CD4-positive, alpha-beta T cell treated with Interleukin-2 at 100 ng/mL for 4 hours (primary cell): ENCODE data around the gene SCN1A.
"Not testable (repeated sequence)": the region's sequence is repeated elsewhere in the genome, so short reads cannot be mapped to it uniquely, and the experiment has no call there.

Experiments used
- DNase-seq: peaks from one replicate; pipeline ENCODE4 v3.0.0-alpha.2; 2020; ENCODE audit warnings: low spot score

Gene SCN1A

DNA sequence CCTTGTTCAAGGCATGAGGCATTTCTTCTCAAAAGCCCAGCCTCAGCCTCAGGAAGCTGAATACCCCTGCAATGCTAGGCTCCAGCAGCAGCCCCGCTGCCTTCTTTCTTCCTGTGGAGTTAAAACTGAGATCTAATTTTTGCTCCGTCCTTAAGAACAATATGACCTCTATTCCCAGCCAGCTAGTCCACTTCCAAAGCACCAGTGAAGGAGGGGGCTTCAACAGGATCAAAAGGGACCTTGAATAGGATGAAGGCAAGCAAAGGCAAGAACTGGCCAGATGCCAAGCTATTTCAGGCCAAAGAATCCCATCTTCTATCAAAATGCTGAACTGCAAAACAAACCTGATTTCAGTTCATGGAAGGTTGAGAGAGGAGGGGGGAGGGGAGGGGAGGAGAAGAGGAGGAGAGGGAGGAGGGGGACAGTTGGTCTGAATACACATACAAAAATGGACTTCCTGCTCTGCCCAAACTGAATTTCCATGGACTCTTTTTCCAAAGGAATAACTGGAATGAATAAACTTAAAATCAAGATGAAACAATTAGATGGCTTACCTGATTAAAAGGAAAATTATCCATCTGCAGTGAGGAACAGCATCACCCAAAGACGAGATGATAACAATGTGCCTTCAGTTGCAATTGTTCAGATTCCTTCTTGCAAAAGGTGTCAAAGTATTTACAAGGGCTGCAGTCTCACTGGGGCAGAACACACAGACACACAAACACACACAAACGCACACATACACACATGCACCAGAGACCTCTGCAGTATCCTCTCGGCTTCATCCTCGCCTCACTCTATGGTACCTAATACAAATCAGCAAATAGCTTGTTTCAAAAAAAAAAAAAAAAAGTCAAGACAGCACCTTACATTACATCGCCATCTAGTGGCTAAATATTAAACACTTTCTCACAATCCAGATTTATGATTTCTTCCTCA lies at the start of gene SCN1A:
Gene SCN1A, minus strand, starts transcription at position 804 of the 939 bp plus-strand sequence. CDS start 54,399 bp downstream, outside the sequence.
- DNase-seq, result peak; percentile 40

DNA sequence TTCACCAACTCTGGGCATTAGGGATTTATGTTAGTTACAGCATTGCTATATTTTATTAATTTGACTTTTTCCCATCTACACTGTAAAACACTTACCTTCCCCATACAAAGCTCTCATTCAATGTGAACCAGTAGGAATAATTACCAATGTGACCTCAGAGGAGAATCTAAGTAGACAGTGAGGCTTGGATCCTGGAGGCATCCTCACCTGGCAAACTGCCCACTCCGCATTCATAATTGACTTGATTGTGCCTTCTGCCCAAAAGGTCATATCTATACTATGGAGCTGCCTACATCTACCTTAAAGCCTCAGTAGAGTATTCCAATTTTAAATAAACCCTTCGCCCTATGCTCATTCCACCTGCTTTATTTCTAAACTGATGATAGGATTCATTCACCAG lies 45.4 kb upstream of the SCN1A start:
- DNase-seq, result no peak

DNA sequence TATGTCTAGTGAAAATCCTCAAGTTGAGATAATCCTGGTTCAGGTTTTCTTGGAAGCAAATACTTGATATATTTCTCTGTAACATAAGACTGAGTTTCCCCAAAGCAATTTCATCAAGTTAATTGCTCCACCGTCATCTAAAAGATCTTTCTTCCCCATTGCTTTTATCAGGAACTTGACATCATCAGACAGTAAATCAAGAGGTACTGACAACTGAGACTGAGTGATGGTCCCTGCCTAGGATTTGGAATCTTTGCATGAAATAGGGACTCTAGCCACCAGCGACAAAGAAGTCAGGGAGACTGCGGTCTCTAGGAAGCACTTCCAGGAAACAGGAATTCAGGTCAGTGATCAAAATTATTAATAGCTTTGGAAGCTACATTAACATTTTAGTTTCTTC lies 43.4 kb upstream of the SCN1A start:
- no peak for DNase-seq

DNA sequence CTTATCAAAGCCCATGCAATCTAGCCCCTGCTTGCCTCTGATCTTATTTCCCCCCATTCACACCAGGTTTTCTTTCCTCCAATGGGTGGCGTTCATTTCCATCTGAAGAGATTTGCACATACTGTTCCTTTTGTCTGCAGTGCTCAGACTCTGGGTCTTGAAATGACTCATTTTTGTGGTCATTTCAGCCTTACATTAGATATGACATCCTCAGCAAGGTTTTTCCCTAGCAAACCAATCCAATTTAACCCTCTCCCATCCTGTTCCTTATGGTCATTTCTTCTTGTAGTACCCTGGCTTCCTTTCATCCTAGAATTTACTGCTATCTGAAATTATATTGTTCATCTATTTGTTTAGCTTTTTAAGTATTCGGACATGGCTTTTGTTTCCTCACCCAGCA lies 42.5 kb upstream of the SCN1A start:
- no peak for DNase-seq

DNA sequence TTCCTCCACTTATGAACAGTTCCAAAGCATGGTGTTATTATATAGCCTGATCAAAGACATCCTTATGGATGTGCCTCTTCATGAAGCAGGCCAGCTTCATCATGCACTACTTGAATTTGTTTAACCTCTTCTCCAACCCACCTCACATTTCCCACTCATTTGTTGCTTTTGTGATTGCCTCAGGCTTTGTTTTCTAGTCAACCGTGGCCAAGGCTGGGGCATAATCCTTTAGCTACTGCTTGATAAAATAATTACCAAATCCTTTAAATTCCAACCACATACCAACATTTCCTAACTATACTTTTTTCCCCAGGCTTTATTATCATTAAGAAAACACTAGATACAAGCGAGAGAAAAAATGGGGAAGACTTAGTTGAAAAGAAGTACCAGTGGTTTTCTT lies 39.6 kb upstream of the SCN1A start:
- no peak for DNase-seq

DNA sequence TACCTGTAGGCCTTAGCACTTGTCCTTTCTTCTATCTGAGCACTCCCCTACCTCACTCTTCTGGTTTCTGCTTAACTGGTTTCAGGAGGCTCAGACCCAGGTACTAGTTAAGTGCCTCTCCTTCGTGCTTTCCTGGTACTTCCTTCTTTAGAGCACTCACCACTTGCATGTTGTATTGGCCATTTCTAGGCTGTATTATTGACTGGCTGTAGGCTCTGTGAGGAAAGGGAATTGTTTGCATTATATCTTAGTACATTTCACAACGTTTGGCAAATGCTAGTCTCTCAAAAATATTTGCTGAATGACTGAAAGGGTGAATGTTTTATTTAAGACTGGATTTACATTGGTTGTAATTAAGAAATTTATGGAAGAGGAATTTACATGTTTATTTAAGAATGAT lies 36.0 kb upstream of the SCN1A start:
- DNase-seq, result no peak

DNA sequence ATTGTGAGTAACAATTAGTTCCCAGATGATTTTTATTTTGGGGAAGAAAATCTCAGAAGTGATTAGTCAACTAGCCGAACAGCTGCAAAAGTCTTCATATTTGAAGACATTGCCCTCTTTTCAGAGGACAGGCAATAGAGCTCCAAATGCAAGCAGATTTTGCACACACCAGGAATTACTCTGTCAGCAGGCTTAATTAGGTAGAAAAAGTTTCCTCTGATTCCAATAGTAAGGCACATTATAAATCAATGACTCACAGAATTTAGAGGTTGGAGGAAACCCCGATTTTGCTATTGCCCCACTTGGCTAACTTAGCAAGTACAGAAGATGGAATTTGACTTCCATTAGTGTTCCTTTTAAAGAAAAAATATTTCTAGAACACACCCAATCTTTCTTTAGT lies 30.7 kb upstream of the SCN1A start:
- no peak for DNase-seq

DNA sequence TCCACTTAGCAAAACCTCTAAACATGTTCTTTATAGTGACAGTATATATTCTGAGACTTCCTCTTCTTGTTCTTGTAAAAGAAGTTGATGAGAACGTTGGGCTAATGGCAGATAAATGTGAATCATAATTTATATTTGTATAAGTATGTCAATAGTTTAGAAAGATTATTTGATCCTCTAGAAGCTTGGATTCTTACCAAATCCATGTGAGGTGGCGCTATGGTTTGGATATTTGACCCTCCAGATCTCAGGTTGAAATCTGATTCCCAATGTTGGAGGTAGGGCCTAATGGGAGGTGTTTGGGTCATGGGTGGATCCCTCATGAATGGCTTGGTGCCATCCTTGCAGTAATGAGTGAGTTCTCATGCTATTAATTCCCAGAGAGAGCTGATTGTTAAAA lies 29.8 kb upstream of the SCN1A start:
- no peak for DNase-seq

DNA sequence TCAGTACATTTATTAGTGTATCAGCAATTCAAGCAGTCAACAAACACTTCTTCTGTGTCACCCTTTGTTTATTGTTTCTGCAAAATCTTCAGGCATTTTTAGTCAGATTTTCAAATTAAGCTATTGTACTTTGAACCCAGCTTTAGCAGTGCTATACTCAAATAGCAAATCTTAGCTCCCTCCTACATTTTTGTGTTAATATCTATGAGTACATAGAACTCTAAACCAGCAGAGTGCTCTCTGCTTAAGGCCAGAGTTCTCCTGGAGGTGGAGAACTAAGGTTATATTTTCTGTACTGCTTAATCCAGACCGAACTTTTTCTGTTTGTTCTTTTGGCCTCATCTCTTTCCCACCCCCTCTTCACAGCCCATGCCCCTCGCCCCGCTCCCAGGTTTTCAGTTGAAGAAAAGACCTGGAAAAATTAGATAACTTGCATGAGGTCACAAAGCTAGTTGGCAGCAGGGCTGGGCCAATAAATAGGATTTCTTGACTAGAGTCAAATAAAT lies 29.2 kb upstream of the SCN1A start:
- no peak for DNase-seq

DNA sequence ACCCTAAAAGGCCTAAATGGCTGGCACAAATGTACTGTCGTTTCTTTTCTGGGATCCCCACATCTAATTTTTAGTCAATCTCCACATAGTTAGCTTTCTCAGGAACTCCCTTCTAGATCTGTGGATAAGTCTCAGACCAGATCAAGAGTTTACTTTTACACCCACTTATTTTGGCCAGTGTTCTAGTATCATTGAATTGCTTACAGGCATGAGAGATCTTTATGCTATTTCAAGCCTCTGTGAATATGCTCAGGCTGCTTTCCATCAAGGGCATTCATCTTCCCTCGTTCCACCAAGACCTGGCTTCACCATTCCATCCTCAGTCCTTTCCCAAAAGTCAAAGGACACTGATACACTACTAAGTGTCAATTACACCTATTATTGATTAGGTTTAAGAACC lies 27.8 kb upstream of the SCN1A start:
- no peak for DNase-seq

DNA sequence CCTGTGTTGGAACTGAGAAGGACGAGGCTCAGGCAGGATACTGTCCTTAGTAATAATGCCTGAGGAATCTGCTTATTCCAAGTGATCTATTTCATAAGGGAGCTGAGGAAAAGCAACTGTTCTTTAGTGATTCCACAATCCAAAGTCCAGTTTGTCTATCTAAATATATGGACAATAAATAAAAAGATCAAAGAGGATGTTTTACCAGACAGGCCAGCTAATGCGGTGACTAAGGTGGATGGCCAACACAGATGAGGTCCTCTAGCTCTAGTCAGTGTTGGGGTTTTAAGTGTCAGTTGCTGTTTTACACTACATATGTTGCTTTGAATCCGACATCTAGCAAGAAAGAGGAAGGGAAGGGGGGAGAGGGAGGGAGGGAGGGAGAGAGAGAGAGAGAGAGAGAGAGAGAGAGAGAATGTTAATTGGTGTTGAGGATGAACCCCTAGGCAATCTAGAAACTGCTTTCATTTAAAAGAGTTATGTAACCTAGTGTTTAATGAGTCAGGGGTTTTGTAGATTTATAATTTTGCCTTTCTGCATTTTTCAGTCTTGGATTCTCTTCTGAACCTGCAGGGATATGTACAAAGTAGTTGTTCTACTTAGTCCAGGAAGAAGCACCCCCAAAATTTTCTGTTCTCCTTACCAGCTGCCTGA lies 27.0 kb upstream of the SCN1A start:
- DNase-seq, result no peak

DNA sequence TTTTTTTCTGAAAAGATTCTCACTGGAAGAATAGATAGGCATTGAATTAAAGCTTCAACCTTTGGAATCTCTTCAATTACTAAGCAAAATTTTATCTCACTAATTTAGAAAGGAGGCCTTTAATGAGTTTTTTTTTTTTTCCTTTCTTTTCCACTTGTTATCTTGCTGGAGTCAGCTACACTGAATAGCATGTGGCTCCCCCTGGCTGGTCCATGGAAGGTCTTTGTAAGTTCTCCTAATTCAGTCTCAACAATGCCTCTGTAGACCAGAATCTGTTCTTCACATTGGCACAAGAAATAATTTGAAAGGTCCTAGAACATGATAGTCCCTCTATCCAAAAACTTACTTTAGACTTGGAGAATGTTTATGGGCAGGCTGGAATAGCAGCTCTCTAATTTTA lies 24.2 kb upstream of the SCN1A start:
- no peak for DNase-seq

DNA sequence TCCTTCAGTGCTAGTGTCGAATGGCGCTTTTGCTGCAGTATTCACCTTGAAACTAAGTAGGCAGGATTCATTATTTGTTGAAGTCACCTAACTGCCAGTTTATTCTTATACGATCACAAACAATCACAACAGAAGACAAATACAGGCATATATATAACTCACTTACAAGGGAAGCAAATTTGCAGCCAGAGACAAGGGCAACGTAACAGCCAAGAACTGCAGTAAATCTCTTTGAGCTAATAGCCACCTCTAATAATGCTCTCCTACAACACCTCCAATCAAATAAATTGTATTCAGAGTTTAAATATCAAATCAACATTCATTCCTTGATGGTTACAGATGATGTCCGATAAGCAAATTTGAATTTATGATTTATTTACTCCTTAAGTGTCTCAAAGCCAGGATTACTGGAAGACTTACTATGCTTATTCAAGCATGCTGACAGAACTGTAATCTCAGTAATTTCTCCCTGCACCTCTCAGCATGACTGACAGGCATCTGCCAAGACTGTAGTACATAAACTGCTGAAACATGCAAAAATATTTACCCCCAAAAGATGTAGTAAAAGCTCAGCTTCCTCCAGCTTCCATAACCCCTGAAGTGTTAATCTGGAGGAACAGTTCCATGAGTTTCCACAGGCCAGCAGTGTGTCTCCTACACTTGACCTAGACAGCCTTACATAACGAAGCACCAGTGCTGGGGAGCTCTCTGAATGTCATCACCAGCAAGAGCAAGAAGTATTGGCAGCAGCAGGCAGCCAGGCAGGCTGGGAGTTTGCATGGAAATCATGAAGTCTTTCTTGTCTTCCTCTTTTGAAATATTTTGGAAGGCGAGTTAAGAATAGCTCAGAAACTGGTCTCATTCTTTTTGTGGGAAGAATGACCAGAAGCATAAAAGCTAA lies 20.9 kb upstream of the SCN1A start:
- no peak for DNase-seq

DNA sequence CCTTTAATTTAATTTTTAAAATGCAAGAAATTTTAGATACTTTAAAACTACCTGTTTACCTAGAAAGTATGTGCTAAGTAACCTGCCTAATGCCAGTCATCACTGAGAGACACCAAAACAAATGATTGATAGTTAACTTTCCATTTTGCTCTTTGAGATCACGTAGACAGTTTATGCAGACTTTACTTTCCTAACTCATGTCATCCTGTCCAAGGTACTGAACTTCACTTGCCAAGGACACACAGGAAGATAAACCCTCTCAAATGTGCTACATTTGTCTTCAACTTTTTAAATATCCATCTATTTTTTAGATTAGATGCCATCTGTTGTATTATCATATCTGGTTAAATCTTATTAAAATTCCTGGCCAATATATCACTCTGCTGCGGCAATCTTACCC lies 20.1 kb upstream of the SCN1A start:
- DNase-seq, result no peak

DNA sequence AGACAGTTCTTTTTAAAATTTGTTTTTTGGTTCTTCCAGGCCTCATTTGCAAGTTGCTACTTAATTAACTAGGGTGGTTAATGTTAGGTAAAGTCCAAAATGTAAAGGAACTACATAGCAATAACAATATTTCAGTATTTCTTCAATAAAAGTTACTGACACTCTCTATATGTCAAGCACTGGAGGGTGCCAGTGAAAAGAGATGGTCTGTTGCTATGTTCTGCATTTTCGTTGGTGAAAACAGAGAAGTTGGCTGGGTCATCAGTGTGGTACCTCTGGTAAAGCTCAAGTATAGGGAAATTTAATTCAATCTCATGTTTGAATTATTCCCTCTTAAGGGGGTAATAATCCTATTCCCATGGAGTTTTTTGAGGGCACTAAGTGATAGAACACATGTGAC lies 16.3 kb upstream of the SCN1A start:
- DNase-seq, result no peak

DNA sequence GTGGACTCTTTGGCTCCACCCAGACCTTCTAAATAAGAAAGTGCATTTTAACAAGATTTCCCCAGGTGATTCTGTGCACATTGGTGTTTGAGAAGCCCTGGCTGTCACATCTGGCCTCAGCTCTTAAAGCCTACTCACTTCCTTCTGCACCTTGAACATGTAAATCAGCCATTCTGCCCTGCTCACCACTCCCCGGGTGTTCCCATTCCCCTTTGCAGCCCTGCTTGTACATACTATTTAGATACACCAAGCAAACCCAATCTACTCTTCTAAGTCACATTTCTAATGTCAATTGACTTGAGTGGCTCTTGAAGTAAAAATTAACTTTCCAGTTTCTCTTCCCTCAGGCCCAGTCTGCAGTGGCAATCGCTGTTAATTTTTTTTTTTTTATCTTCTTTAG lies 13.1 kb upstream of the SCN1A start:
- DNase-seq, result no peak

DNA sequence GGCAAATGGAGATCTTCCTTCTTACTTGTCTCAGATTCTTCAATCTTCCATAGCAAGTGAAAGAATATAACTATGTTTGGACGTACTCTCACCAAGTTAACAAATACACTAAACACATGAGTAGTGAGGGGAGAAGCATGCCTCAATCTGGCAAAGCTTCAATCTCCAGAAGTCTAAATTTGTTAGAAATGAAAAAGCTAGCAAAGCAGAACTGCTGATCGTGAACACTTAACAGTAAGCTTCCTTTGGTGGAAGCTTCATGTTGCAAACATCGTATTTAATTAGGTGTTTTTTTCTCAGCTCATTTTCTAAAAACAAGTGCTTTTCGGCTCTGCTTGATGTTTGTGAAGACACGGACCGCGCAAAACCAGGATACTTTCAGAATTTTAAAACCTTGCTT lies 12.7 kb upstream of the SCN1A start:
- DNase-seq, result no peak

DNA sequence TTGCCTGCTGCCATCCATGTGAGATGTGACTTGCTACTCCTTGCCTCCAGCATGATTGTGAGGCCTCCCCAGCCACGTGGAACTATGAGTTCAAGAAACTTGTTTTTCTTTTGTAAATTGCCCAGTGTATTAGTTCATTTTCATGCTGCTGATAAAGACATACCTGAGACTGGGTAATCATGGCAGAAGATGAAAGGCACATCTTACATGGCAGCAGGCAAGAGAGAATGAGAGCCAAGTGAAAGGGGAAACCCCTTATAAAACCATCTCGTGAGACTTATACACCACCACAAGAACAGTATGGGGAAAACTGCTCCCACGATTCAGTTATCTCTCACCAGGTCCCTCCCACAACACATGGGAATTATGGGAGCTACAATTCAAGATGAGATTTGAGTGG lies 11.7 kb upstream of the SCN1A start:
- not testable (repeated sequence) for DNase-seq

DNA sequence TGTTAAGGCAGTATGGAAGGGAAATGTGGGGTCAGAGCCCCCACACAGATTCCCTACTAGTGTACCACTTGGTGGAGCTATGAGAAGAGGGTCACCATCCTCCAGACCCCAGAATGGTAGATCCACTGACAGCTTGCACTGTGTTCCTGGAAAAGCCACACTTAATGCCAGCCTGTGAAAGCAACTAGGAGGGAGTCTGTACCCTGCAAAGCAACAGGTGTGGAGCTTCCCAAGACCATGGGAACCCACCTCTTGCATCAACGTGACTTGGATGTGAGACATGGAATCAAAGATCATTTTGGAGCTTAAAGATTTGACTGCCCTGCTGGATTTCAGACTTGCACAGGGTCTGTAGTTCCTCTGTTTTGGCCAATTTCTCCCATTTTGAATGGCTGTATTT lies 10.8 kb upstream of the SCN1A start:
- no peak for DNase-seq

DNA sequence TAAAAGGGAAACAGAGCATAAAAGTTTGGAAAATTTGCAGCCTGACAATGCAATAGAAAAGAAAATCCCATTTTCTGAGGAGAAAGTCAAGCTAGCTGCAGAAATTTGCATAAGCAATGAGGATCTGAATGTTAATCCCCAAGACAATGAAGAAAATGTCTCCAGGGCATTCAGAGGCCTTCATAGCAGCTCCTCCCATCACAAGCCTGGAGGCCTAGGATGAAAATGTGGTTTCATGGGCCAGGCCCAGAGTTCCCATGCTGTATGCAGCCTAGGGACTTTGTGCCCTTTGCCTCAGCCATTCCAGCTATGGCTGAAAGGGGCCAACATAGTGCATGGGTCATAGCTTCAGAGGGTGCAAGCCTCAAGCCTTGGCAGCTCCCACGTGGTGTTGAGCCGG lies 10.3 kb upstream of the SCN1A start:
- no peak for DNase-seq

DNA sequence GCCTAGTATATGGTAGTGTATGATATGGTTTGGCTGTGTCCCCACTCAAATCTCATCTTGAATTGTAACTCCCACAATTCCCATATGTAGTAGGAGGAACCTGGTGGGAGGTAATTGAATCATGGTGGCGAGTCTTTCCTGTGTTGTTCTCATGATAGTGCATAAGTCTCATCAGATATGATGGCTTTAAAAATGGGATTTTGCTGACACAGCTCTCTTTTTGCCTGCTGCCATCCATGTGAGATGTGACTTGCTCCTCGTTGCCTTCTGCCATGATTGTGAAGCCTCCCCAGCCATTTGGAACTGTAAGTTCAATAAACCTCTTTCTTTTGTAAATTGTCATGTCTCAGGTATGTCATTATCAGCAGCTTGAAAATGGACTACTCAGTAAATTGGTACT lies 9.5 kb upstream of the SCN1A start:
- DNase-seq, result no peak

DNA sequence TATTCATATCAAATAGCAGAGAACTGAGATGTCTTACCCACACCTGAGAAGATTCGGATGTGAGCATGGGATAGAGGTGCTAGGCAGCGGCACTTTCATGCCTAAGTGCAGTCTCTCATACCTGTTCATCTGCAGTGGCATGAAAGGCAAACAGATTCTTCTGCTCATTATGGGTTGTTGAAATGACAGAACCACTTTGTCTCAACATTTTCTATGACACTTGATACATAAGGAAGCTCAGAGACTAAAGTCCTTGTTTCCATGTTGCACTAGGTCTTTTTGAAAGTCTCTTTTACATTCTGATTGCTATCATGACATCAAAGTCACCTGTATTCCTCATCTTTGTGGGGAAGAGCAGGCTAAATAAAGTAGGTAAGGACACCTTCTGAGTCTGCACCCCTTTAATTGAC lies 8.0 kb upstream of the SCN1A start:
- DNase-seq, result no peak
